ENCODE measurements around the gene NUP42.

NUP42 gene

GRCh38 chr7:23235813-23236221 is 54.0 kb downstream of the NUP42 start:
- H3K27me3 Mint-ChIP-seq, result no peaks in the 10 kb centered on the region
- peaks cover 9% of the 10 kb centered on the region for H3K4me1 Mint-ChIP-seq (ENCODE audit: low read depth)
- no peak for DNase-seq
- no peaks in the 10 kb centered on the region for H3K36me3 Mint-ChIP-seq (ENCODE audit: low read depth)
- no peaks in the 10 kb centered on the region for H3K9me3 Mint-ChIP-seq
- no peak overlapping the region for H3K27ac Mint-ChIP-seq
- no peak overlapping the region for H3K4me3 Mint-ChIP-seq

- Mint-ChIP-seq H3K36me3 (ENCODE audit: low read depth) (no peaks in the 10 kb centered on the region), H3K4me3 (no peak overlapping the region), H3K27me3 (no peaks in the 10 kb centered on the region), H3K9me3 (no peaks in the 10 kb centered on the region), H3K4me1 (ENCODE audit: low read depth) (peaks cover 9% of the 10 kb centered on the region), H3K27ac (no peak overlapping the region)
- no peak for DNase-seq
Observed at GRCh38 chr7:23237000-23237399, 55.2 kb downstream of the NUP42 start.

DNA sequence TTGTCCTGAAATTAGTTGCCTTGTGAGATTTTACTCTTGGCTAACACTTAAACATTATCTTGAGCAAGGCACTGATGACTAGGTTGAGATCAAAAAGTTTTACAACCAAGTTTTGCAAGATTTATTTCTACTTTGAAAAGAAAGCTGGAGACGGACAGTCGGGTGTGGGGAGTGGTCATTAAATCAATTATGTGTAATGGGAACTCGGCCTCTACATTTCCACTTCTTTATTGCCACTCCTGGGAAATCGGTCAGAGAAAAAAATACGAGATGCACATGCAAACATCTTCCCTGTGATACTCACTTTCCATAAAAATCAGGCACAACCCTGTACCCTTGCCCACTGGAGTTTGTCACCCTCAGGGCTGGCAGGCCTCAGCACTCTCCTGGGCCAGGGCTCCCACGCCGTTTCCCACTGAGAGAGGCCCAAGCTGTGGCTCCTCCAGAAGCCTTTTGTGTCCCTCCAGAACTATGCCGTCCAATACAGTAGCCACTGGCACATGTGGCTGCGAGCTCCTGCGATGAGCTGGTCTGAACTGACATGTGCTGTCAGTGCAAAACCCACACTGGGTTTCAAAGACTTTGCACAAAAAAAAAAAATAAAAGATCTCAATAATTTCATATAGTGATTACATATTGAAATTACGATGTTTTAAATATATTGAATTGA is 57.3 kb downstream of the NUP42 start:
- Mint-ChIP-seq H3K36me3 (ENCODE audit: low read depth) (no peaks in the 10 kb centered on the region), H3K27me3 (peaks cover 11% of the 10 kb centered on the region), H3K4me1 (ENCODE audit: low read depth) (peaks cover 8% of the 10 kb centered on the region), H3K4me3 (no peak overlapping the region), H3K9me3 (no peaks in the 10 kb centered on the region), H3K27ac (no peak overlapping the region)
- DNase-seq, result no peak

- no peaks in the 10 kb centered on the region for H3K36me3 Mint-ChIP-seq (ENCODE audit: low read depth)
- no peaks in the 10 kb centered on the region for H3K9me3 Mint-ChIP-seq
- no peak overlapping the region for H3K4me3 Mint-ChIP-seq
- peaks cover 3% of the 10 kb centered on the region for H3K4me1 Mint-ChIP-seq (ENCODE audit: low read depth)
- H3K27ac Mint-ChIP-seq, result no peak overlapping the region
- no peak for DNase-seq
- H3K27me3 Mint-ChIP-seq, result peaks cover 17% of the 10 kb centered on the region
Observed at GRCh38 chr7:23239698-23240097, 57.9 kb downstream of the NUP42 start.

DNA sequence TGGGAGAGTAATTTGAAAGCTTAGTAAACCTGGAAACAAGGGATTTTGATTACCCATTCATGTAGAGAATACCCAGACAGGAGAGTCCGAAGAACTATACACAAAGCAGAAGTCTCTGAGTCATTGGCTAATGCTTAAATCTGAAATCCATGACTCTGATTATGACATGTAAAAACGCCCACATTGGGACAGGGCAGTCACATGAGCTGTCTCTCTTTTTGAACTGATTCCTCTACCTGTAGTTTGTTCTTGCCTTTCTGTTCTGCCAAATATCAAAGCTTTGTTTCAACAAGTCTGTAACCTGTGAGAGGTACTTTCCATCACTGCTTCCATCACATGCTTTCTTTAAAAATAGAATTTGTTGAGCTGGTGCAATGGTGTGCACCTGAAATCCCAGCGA is 60.5 kb downstream of the NUP42 start:
- H3K9me3 Mint-ChIP-seq, result no peaks in the 10 kb centered on the region
- H3K36me3 Mint-ChIP-seq (ENCODE audit: low read depth), result no peaks in the 10 kb centered on the region
- peaks cover 35% of the 10 kb centered on the region for H3K27me3 Mint-ChIP-seq
- H3K27ac Mint-ChIP-seq, result no peak overlapping the region
- DNase-seq, result no peak
- H3K4me1 Mint-ChIP-seq (ENCODE audit: low read depth), result peaks cover 2% of the 10 kb centered on the region
- H3K4me3 Mint-ChIP-seq, result no peak overlapping the region

GRCh38 chr7:23242935-23243334 is 61.1 kb downstream of the NUP42 start:
- Mint-ChIP-seq H3K9me3 (no peaks in the 10 kb centered on the region), H3K36me3 (ENCODE audit: low read depth) (no peaks in the 10 kb centered on the region), H3K27me3 (peaks cover 41% of the 10 kb centered on the region), H3K4me1 (ENCODE audit: low read depth) (peaks cover 4% of the 10 kb centered on the region), H3K27ac (no peak overlapping the region), H3K4me3 (no peak overlapping the region)
- DNase-seq, result no peak

GRCh38 chr7:23246555-23246954 is 64.7 kb downstream of the NUP42 start, which contains the start of gene GPNMB:
Gene GPNMB (plus strand): TSS chr7:23246775. CDS start chr7:23246858, 83 bp downstream.
- Mint-ChIP-seq H3K27ac (no peak within 1 kb of the TSS), H3K36me3 (ENCODE audit: low read depth) (no peaks in the 10 kb centered on the region), H3K4me3 (no peak within 1 kb of the TSS), H3K4me1 (ENCODE audit: low read depth) (peaks cover 7% of the 10 kb centered on the region), H3K27me3 (peaks cover 75% of the 10 kb centered on the region), H3K9me3 (peaks cover 2% of the 10 kb centered on the region)
- no peak for DNase-seq

DNA sequence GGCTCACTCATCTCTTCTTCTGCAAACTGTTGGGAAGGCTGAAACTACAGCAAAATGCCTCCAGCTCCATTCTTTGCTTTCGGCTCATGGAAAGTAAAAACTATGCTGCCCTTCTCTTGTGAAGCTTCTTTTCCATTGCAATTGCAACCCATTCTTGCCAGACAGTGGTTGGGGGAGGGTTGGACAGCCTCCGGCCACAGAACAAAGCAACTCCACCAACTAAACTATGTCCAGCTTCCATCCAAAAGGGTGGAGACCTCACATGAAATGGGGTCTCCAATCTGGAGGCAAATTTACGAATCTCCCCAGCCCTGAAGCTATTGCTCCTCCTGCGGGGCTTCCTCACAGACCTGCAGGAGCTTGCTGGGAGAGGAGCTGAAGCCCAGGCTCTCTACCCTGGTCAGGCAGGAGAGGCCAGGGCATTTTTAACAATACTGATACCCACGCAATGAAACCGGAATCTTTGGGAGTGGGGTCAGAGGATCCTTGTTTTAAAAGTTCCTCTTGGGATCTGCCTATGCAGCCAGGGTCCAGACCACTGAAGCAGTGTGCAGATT is 65.3 kb downstream of the NUP42 start:
- peaks cover 7% of the 10 kb centered on the region for H3K9me3 Mint-ChIP-seq
- H3K27ac Mint-ChIP-seq, result no peak overlapping the region
- H3K36me3 Mint-ChIP-seq (ENCODE audit: low read depth), result no peaks in the 10 kb centered on the region
- peaks cover 80% of the 10 kb centered on the region for H3K27me3 Mint-ChIP-seq
- no peak for DNase-seq
- H3K4me1 Mint-ChIP-seq (ENCODE audit: low read depth), result peaks cover 7% of the 10 kb centered on the region
- no peak overlapping the region for H3K4me3 Mint-ChIP-seq

- Mint-ChIP-seq H3K9me3 (peaks cover 7% of the 10 kb centered on the region), H3K4me3 (peak overlapping the region; percentile 42), H3K27ac (no peak overlapping the region), H3K4me1 (ENCODE audit: low read depth) (peaks cover 5% of the 10 kb centered on the region), H3K36me3 (ENCODE audit: low read depth) (no peaks in the 10 kb centered on the region), H3K27me3 (peaks cover 83% of the 10 kb centered on the region)
- no peak for DNase-seq
Observed at GRCh38 chr7:23247603-23248335, 65.9 kb downstream of the NUP42 start.

DNA sequence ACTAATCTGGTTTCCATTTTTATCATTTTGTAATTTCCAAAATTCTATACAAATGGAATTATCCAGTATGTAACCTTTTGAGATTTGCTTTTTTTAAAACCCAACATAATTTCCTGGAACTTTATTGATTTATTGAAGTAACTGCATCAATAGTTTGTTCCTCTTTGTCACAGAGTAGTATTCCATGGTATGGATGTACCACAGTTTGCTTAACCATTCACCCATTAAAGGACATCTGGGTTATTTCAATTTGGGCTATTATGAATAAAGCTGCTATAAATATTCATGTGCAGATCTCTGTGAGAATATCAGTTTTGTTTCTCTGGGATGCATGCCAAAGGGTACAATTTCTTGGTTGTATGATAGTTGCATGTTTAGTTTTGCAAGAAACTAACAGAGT is 67.6 kb downstream of the NUP42 start:
- H3K9me3 Mint-ChIP-seq, result peaks cover 7% of the 10 kb centered on the region
- DNase-seq, result no peak
- no peak overlapping the region for H3K4me3 Mint-ChIP-seq
- H3K4me1 Mint-ChIP-seq (ENCODE audit: low read depth), result peaks cover 5% of the 10 kb centered on the region
- no peaks in the 10 kb centered on the region for H3K36me3 Mint-ChIP-seq (ENCODE audit: low read depth)
- no peak overlapping the region for H3K27ac Mint-ChIP-seq
- peaks cover 81% of the 10 kb centered on the region for H3K27me3 Mint-ChIP-seq
